Caco-2 (cell line): ENCODE measurements around the gene TTBK2. TPM values are rescaled to one million over a fixed set of nuclear protein-coding genes. Genes with fewer than 3 reads are reported as not detected.

ENCODE experiments used
- BruUV-seq: library from RNA; stranded (reverse); fragments of 400-500 nt; replicated peaks from 2 replicates; lab custom pipeline; 2021; lab: Mats Ljungman, UMichigan
- CTCF ChIA-PET: fragments of 300-600 bp; sonication (Branson Sonifier 250); formaldehyde crosslinking; loops from one replicate; lab custom pipeline; 2022; ENCODE audit warnings: antibody characterized with exemption; lab: Charles Lee
- POLR2A ChIA-PET: fragments of 300-600 bp; sonication (Branson Sonifier 250); formaldehyde crosslinking; loops from one replicate; lab custom pipeline; 2022; ENCODE audit warnings: antibody characterized with exemption; lab: Charles Lee
- DNase-seq, 2 experiments: peaks; one replicate each; pipeline versions ENCODE4 v3.0.0 to v3.0.0-alpha.2; 2020 to 2022
- H3K27me3 ChIP-seq: replicated peaks from 2 replicates; pipeline ENCODE4 v1.6.0; 2011; ENCODE audit warnings: low read length; ENCODE audit not compliant: control insufficient read depth, insufficient read depth
- H3K36me3 ChIP-seq: 2 replicates; pipeline ENCODE4 v1.5.1; 2011; ENCODE audit warnings: low read length; ENCODE audit not compliant: control insufficient read depth, insufficient read depth
- H3K4me1 ChIP-seq: fragments of 250-450 bp; sonication (Bioruptor Pico); 2 replicates; pipeline ENCODE4 v1.5.1; 2020; ENCODE audit warnings: mild to moderate bottlenecking
- H3K4me3 ChIP-seq: 2 replicates; pipeline ENCODE4 v1.5.1; 2011; ENCODE audit warnings: low read depth, mild to moderate bottlenecking, control low read depth, low read length
- H3K9me3 ChIP-seq: fragments of 250-450 bp; sonication (Bioruptor Pico); 2 replicates; pipeline ENCODE4 v1.5.1; 2020; ENCODE audit warnings: mild to moderate bottlenecking, moderate library complexity
- H3K27ac Mint-ChIP-seq: one replicate; pipeline ENCODE4 v1.8.0; 2022; ENCODE audit warnings: mixed read lengths; ENCODE audit not compliant: unreplicated experiment
- H3K27me3 Mint-ChIP-seq: one replicate; pipeline ENCODE4 v1.8.0; 2022; ENCODE audit warnings: mixed read lengths; ENCODE audit not compliant: insufficient read depth, unreplicated experiment
- H3K36me3 Mint-ChIP-seq: one replicate; pipeline ENCODE4 v1.8.0; 2022; ENCODE audit warnings: mild to moderate bottlenecking, mixed read lengths; ENCODE audit not compliant: insufficient read depth, unreplicated experiment
- H3K4me1 Mint-ChIP-seq: one replicate; pipeline ENCODE4 v1.8.0; 2022; ENCODE audit warnings: low read depth, mixed read lengths; ENCODE audit not compliant: unreplicated experiment
- H3K4me3 Mint-ChIP-seq: one replicate; pipeline ENCODE4 v1.8.0; 2022; ENCODE audit warnings: mild to moderate bottlenecking, moderate library complexity, mixed read lengths; ENCODE audit not compliant: unreplicated experiment
- H3K9me3 Mint-ChIP-seq: one replicate; pipeline ENCODE4 v1.8.0; 2022; ENCODE audit warnings: mixed read lengths; ENCODE audit not compliant: unreplicated experiment
- CTCF ChIP-seq, 2 experiments: fragments of 200-600 bp in 1 of 2; IDR thresholded peaks; 1 replicate in 1 of 2; 2 replicates in 1 of 2; pipeline versions ENCODE4 v1.5.1 to v1.8.0; 2011 to 2022; ENCODE audit warnings: antibody characterized with exemption in 1 of 2, control low read depth in 1 of 2, inconsistent platforms in 1 of 2, low read depth in 1 of 2, low read length in 1 of 2, mild to moderate bottlenecking in 1 of 2, moderate library complexity in 1 of 2; ENCODE audit not compliant: insufficient read depth in 1 of 2, severe bottlenecking in 1 of 2, unreplicated experiment in 1 of 2
- intact Hi-C: fragments of 100-400 bp; cut with micrococcal nuclease; formaldehyde crosslinking; loops from one replicate; pipeline ENCODE4 v1.10.0; 2022; ENCODE audit not compliant: unreplicated experiment
- total RNA-seq: library from RNA; stranded (reverse); gene quantifications from 2 replicates; pipeline ENCODE4 v1.2.3, GENCODE V29; 2022

The TTBK2 gene
- total RNA-seq, 1 experiment from 2014 or later: 10.1 TPM

- intact Hi-C loops: loop anchor here (10.0 kb wide), 1 partner anchor 499 kb away; no protein-coding TSS in a partner anchor
- no peak overlapping the region for H3K27ac Mint-ChIP-seq
These were observed 215.2 kb downstream of the TTBK2 start for GRCh38 chr15:42705336-42705735.

GRCh38 chr15:42704492-42704926 lies 216.1 kb downstream of the TTBK2 start:
- BruUV-seq: no TSS peak

More at GRCh38 chr15:42705336-42705735, 215.2 kb downstream of the TTBK2 start:
- Histone ChIP-seq H3K9me3 (no peaks in the 10 kb centered on the region), H3K4me3 (no peak overlapping the region), H3K4me1 (no peaks in the 10 kb centered on the region), H3K27me3 (no peaks in the 10 kb centered on the region), H3K36me3 (no peaks in the 10 kb centered on the region)
- no peaks in the 10 kb centered on the region for H3K9me3 Mint-ChIP-seq
- BruUV-seq: no TSS peak
- H3K27me3 Mint-ChIP-seq: peaks cover 3% of the 10 kb centered on the region
- H3K4me3 Mint-ChIP-seq: no peak overlapping the region
- H3K36me3 Mint-ChIP-seq: no peaks in the 10 kb centered on the region
- no peaks in the 10 kb centered on the region for H3K4me1 Mint-ChIP-seq
- ChIA-PET POLR2A (no interaction called here), CTCF (interaction anchor here (1.0 to 2.0 kb wide), 2 partner anchors 18 to 221 kb away, joined by 6 read pairs; no protein-coding TSS in a partner anchor)
- TF ChIP-seq CTCF (IDR thresholded peaks at IDR 0.05; ENCODE audit: insufficient read depth in 1 of 2, low read depth in 1 of 2, low read length in 1 of 2, severe bottlenecking in 1 of 2, unreplicated experiment in 1 of 2): no peak
- DNase-seq: no peak

GRCh38 chr15:42696626-42697025 lies 224.0 kb downstream of the TTBK2 start:
- Histone ChIP-seq H3K36me3 (no peaks in the 10 kb centered on the region), H3K27me3 (no peaks in the 10 kb centered on the region), H3K9me3 (no peaks in the 10 kb centered on the region), H3K4me1 (no peaks in the 10 kb centered on the region), H3K4me3 (no peak overlapping the region)
- BruUV-seq: no TSS peak
- Mint-ChIP-seq H3K4me3 (no peak overlapping the region), H3K4me1 (no peaks in the 10 kb centered on the region), H3K27me3 (peaks cover 6% of the 10 kb centered on the region), H3K36me3 (no peaks in the 10 kb centered on the region), H3K27ac (no peak overlapping the region), H3K9me3 (no peaks in the 10 kb centered on the region)
- CTCF ChIA-PET: no interaction called here
- intact Hi-C loops: no loop called here
- POLR2A ChIA-PET: no interaction called here
- no peak for TF ChIP-seq CTCF (IDR thresholded peaks at IDR 0.05; ENCODE audit: insufficient read depth in 1 of 2, low read depth in 1 of 2, low read length in 1 of 2, severe bottlenecking in 1 of 2, unreplicated experiment in 1 of 2)
- DNase-seq: no peak

More at GRCh38 chr15:42704492-42704926, 216.1 kb downstream of the TTBK2 start:
- POLR2A ChIA-PET: no interaction called here
- no peaks in the 10 kb centered on the region for H3K36me3 ChIP-seq
- Mint-ChIP-seq H3K4me3 (no peak overlapping the region), H3K9me3 (no peaks in the 10 kb centered on the region), H3K27ac (no peak overlapping the region), H3K4me1 (no peaks in the 10 kb centered on the region), H3K27me3 (peaks cover 3% of the 10 kb centered on the region), H3K36me3 (no peaks in the 10 kb centered on the region)
- CTCF ChIA-PET: interaction anchor here (1.0 kb wide), 2 partner anchors 18 to 222 kb away, joined by 4 to 6 read pairs; no protein-coding TSS in a partner anchor
- H3K27me3 ChIP-seq: no peaks in the 10 kb centered on the region
- peak; percentile 81 to 89 for TF ChIP-seq CTCF (IDR thresholded peaks at IDR 0.05; ENCODE audit: insufficient read depth in 1 of 2, low read depth in 1 of 2, low read length in 1 of 2, severe bottlenecking in 1 of 2, unreplicated experiment in 1 of 2)
- H3K4me1 ChIP-seq: no peaks in the 10 kb centered on the region
- H3K4me3 ChIP-seq: no peak overlapping the region
- H3K9me3 ChIP-seq: no peaks in the 10 kb centered on the region
- intact Hi-C loops: loop anchor here (1.0 to 10.0 kb wide), 4 partner anchors 19 to 583 kb away; no protein-coding TSS in a partner anchor
- DNase-seq: peak; percentile 68 to 74
